HepG2 (cell line): Measurements from ENCODE around the gene TP73. TPM values are rescaled to one million over a fixed set of nuclear protein-coding genes. Genes with fewer than 3 reads are reported as not detected.

Experiments used
- AGO2 ChIP-seq: fragments of 200-400 bp; formaldehyde crosslinking; optimal IDR thresholded peaks from 2 replicates; pipeline ENCODE3; 2017; ENCODE audit warnings: mild to moderate bottlenecking, low read depth, low read length, moderate library complexity
- ARHGAP35 ChIP-seq: sonication (generic); formaldehyde crosslinking; IDR thresholded peaks from 2 replicates; pipeline ENCODE4 v1.9.0; 2022; ENCODE audit warnings: mild to moderate bottlenecking, inconsistent platforms, moderate library complexity, missing genetic modification reagents, borderline replicate concordance
- HMG20B ChIP-seq: conservative IDR thresholded peaks from 2 replicates; pipeline ENCODE4 v1.6.1; 2016; ENCODE audit warnings: missing genetic modification reagents, missing compliant biosample characterization
- RCOR2 ChIP-seq: IDR thresholded peaks from 2 replicates; pipeline ENCODE4 v1.6.1; 2016; ENCODE audit warnings: missing biosample characterization, missing genetic modification reagents
- SMARCE1 ChIP-seq: fragments of 450-650 bp; IDR thresholded peaks from 2 replicates; pipeline ENCODE4 v1.6.1; 2017; ENCODE audit warnings: borderline replicate concordance
- TBP ChIP-seq: sonication (generic); formaldehyde crosslinking; IDR thresholded peaks from 2 replicates; pipeline ENCODE4 v1.5.0; 2020; ENCODE audit warnings: missing genetic modification reagents
- TP53 ChIP-seq: sonication (generic); formaldehyde crosslinking; conservative IDR thresholded peaks from 2 replicates; pipeline ENCODE4 v1.4.0; 2020; ENCODE audit warnings: missing genetic modification reagents
- ZFP37 ChIP-seq: sonication (generic); formaldehyde crosslinking; IDR thresholded peaks from 2 replicates; pipeline ENCODE4 v1.4.0; 2020; ENCODE audit warnings: missing genetic modification reagents, borderline replicate concordance
- ZNF12 ChIP-seq: sonication (generic); formaldehyde crosslinking; IDR thresholded peaks from 2 replicates; pipeline ENCODE4 v1.5.0; 2020; ENCODE audit warnings: missing genetic modification reagents
- ZNF317 ChIP-seq: sonication (generic); formaldehyde crosslinking; IDR thresholded peaks from 2 replicates; pipeline ENCODE4 v1.5.0; 2020; ENCODE audit warnings: mild to moderate bottlenecking, missing genetic modification reagents
- ZNF329 ChIP-seq: sonication (generic); formaldehyde crosslinking; IDR thresholded peaks from 2 replicates; pipeline ENCODE4 v1.9.0; 2021; ENCODE audit warnings: low read depth, mild to moderate bottlenecking, missing genetic modification reagents
- polyA plus RNA-seq, 8 experiments: library from polyadenylated mRNA; depleted of rRNA in 3 of 8; stranded (reverse) in 7 of 8; unstranded in 1 of 8; fragments of >200 nt; fragmentation: Illumina TruSeq in 4 of 8; extraction: Trizol in 4 of 8; gene quantifications; 2 replicates each; pipeline versions ENCODE4 v1.2.1 to v1.2.3, GENCODE V29; 2011 to 2016; ENCODE audit warnings: low read depth in 4 of 8, missing spikeins in 1 of 8, mixed read lengths in 1 of 8; ENCODE audit not compliant: insufficient read depth in 1 of 8
- total RNA-seq, 5 experiments: library from RNA; depleted of rRNA; stranded (reverse); fragments of >200 nt; fragmentation: Illumina TruSeq; extraction: Trizol; gene quantifications; 2 replicates each; pipeline ENCODE4 v1.2.3, GENCODE V29; 2016; ENCODE audit warnings: low read depth in 1 of 5
- TF ChIP-seq, protein P1 (sequence below): sonication (generic); formaldehyde crosslinking; IDR thresholded peaks from 2 replicates; pipeline ENCODE4 v1.4.0; 2020; ENCODE audit warnings: low read depth, missing genetic modification reagents
- TF ChIP-seq, protein P2 (sequence below): fragments of 450-650 bp; IDR thresholded peaks from 2 replicates; pipeline ENCODE4 v1.6.1; 2016
- TF ChIP-seq, protein P3 (sequence below): sonication (generic); formaldehyde crosslinking; IDR thresholded peaks from 2 replicates; pipeline ENCODE4 v1.5.0; 2020; ENCODE audit warnings: missing genetic modification reagents
- TF ChIP-seq, protein P4 (sequence below): conservative IDR thresholded peaks from 2 replicates; pipeline ENCODE4 v1.6.1; 2018; ENCODE audit warnings: missing genetic modification reagents

Gene TP73
- total and polyA plus RNA-seq, 2 of the 13 experiments (the other 11 are each of a cell fraction or from before 2014, with no cell fraction given), result 0.49 to 1.1 TPM

DNA sequence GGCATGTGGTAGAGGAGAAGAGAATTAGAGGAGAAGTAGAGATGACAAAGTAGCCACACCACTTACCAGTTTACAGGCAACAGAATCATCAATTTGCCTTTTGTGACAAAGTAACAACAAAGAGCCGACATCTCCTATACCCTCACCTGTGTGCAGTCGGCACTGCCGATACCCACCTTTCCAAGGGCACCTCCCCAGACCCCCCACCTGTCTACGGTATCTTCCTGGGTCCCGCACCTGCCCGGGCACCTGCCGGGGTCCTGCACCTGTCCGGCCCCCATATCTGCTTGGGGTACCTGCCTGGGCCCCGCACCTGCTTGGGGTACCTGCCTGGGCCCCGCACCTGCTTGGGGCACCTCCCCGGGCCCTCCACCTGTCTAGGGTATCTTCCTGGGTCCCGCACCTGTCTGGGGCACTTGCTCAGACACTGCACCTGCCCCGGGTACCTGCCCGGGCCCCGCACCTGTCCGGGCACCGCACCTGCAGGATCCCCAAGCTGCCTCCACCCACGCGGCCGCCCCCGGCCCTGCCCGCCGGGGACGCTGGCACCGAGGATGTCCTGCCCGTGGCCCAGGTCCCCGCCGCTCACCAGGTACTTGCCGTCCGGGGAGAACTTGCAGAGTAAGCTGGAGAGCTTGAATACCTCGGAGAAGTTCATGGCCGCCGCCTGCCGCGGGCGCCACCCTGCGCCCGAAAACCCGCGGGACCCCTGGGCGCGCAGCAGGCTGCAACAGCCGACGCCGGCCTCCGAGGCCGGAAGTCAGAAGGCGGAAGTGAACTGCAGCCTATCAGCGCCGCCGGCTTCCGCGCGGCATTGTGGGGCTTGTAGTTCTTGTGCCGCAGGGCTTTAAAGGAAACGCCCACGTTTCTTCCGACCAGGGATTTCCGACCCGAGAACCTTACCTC lies 2.7 kb upstream of the TP73 start, which contains the start of gene WRAP73 (continued):
- TF ChIP-seq, protein P1, sequence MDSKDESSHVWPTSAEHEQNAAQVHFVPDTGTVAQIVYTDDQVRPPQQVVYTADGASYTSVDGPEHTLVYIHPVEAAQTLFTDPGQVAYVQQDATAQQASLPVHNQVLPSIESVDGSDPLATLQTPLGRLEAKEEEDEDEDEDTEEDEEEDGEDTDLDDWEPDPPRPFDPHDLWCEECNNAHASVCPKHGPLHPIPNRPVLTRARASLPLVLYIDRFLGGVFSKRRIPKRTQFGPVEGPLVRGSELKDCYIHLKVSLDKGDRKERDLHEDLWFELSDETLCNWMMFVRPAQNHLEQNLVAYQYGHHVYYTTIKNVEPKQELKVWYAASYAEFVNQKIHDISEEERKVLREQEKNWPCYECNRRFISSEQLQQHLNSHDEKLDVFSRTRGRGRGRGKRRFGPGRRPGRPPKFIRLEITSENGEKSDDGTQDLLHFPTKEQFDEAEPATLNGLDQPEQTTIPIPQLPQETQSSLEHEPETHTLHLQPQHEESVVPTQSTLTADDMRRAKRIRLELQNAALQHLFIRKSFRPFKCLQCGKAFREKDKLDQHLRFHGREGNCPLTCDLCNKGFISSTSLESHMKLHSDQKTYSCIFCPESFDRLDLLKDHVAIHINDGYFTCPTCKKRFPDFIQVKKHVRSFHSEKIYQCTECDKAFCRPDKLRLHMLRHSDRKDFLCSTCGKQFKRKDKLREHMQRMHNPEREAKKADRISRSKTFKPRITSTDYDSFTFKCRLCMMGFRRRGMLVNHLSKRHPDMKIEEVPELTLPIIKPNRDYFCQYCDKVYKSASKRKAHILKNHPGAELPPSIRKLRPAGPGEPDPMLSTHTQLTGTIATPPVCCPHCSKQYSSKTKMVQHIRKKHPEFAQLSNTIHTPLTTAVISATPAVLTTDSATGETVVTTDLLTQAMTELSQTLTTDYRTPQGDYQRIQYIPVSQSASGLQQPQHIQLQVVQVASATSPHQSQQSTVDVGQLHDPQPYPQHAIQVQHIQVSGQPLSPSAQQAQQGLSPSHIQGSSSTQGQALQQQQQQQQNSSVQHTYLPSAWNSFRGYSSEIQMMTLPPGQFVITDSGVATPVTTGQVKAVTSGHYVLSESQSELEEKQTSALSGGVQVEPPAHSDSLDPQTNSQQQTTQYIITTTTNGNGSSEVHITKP (CRISPR knock-in tag), result no peak
- no peak for TF ChIP-seq TP53 (CRISPR knock-in tag)
- no peak for TF ChIP-seq ZNF329
- no peak for TF ChIP-seq TBP
- TF ChIP-seq ZNF12, result no peak
- TF ChIP-seq ZFP37 (CRISPR knock-in tag), result no peak
- TF ChIP-seq, protein P2, sequence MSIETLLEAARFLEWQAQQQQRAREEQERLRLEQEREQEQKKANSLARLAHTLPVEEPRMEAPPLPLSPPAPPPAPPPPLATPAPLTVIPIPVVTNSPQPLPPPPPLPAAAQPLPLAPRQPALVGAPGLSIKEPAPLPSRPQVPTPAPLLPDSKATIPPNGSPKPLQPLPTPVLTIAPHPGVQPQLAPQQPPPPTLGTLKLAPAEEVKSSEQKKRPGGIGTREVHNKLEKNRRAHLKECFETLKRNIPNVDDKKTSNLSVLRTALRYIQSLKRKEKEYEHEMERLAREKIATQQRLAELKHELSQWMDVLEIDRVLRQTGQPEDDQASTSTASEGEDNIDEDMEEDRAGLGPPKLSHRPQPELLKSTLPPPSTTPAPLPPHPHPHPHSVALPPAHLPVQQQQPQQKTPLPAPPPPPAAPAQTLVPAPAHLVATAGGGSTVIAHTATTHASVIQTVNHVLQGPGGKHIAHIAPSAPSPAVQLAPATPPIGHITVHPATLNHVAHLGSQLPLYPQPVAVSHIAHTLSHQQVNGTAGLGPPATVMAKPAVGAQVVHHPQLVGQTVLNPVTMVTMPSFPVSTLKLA, result no peak
- peak; percentile 45; the same call in 1 of the 2 replicates for TF ChIP-seq ARHGAP35 (CRISPR knock-in tag)
- TF ChIP-seq RCOR2, result no peak
- no peak for TF ChIP-seq SMARCE1
- TF ChIP-seq HMG20B (CRISPR knock-in tag), result no peak
- TF ChIP-seq AGO2, result peak; percentile 67
- TF ChIP-seq, protein P3, sequence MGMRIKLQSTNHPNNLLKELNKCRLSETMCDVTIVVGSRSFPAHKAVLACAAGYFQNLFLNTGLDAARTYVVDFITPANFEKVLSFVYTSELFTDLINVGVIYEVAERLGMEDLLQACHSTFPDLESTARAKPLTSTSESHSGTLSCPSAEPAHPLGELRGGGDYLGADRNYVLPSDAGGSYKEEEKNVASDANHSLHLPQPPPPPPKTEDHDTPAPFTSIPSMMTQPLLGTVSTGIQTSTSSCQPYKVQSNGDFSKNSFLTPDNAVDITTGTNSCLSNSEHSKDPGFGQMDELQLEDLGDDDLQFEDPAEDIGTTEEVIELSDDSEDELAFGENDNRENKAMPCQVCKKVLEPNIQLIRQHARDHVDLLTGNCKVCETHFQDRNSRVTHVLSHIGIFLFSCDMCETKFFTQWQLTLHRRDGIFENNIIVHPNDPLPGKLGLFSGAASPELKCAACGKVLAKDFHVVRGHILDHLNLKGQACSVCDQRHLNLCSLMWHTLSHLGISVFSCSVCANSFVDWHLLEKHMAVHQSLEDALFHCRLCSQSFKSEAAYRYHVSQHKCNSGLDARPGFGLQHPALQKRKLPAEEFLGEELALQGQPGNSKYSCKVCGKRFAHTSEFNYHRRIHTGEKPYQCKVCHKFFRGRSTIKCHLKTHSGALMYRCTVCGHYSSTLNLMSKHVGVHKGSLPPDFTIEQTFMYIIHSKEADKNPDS (CRISPR knock-in tag), result no peak
- TF ChIP-seq, protein P4, sequence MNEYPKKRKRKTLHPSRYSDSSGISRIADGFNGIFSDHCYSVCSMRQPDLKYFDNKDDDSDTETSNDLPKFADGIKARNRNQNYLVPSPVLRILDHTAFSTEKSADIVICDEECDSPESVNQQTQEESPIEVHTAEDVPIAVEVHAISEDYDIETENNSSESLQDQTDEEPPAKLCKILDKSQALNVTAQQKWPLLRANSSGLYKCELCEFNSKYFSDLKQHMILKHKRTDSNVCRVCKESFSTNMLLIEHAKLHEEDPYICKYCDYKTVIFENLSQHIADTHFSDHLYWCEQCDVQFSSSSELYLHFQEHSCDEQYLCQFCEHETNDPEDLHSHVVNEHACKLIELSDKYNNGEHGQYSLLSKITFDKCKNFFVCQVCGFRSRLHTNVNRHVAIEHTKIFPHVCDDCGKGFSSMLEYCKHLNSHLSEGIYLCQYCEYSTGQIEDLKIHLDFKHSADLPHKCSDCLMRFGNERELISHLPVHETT, result 0 out of 2 replicates have a peak, but pooled peaks have one; percentile 35
- TF ChIP-seq ZNF317 (CRISPR knock-in tag), result 0 out of 2 replicates have a peak, but pooled peaks have one; percentile 23
